ENCODE data around the gene ELL2.

ELL2 gene

GRCh38 chr5:95880081-95880926, 81.3 kb downstream of the ELL2 start:
- H3K27ac ChIP-seq = no peak overlapping the region
- no peak for TF ChIP-seq CTCF (IDR thresholded peaks at IDR 0.05)
- no peak overlapping the region for H3K4me3 ChIP-seq
- DNase-seq (ENCODE audit: low spot score) = no peak

GRCh38 chr5:95879661-95880060, 82.0 kb downstream of the ELL2 start:
- TF ChIP-seq CTCF (IDR thresholded peaks at IDR 0.05) = no peak
- DNase-seq (ENCODE audit: low spot score) = no peak
- no peak overlapping the region for H3K27ac ChIP-seq
- no peak overlapping the region for H3K4me3 ChIP-seq

GRCh38 chr5:95878417-95879323, 83.0 kb downstream of the ELL2 start:
- H3K27ac ChIP-seq = no peak overlapping the region
- TF ChIP-seq CTCF (IDR thresholded peaks at IDR 0.05) = no peak
- no peak overlapping the region for H3K4me3 ChIP-seq
- DNase-seq (ENCODE audit: low spot score) = no peak

- H3K27ac ChIP-seq = no peak overlapping the region
- DNase-seq (ENCODE audit: low spot score) = no peak
- no peak overlapping the region for H3K4me3 ChIP-seq
- no peak for TF ChIP-seq CTCF (IDR thresholded peaks at IDR 0.05)
These were observed 84.9 kb downstream of the ELL2 start for GRCh38 chr5:95876782-95877181.

GRCh38 chr5:95874246-95874645, 87.4 kb downstream of the ELL2 start:
- no peak for TF ChIP-seq CTCF (IDR thresholded peaks at IDR 0.05)
- H3K27ac ChIP-seq = no peak overlapping the region
- no peak for DNase-seq (ENCODE audit: low spot score)
- H3K4me3 ChIP-seq = no peak overlapping the region

GRCh38 chr5:95873351-95873750, 88.3 kb downstream of the ELL2 start:
- H3K27ac ChIP-seq = no peak overlapping the region
- DNase-seq (ENCODE audit: low spot score) = no peak
- H3K4me3 ChIP-seq = no peak overlapping the region
- TF ChIP-seq CTCF (IDR thresholded peaks at IDR 0.05) = no peak

All from coronary artery (tissue), 2 donors.